ENCODE data around the gene ETV7.
A peak's percentile ranks its signal among the peaks of the same experiment; 100 is the strongest.
"Not testable (repeated sequence)": the region's sequence is repeated elsewhere in the genome, so short reads cannot be mapped to it uniquely, and the experiment has no call there.

The ETV7 gene

GRCh38 chr6:36387440-36388303 is at the start of gene ETV7:
TSS of gene ETV7 (minus strand) at chr6:36387669. CDS start at chr6:36387541, 128 bp downstream.
- peak; percentile 59 to 76 for DNase-seq

- no peak for DNase-seq
Observed at GRCh38 chr6:36436466-36436865, 49.0 kb upstream of the ETV7 start.

DNA sequence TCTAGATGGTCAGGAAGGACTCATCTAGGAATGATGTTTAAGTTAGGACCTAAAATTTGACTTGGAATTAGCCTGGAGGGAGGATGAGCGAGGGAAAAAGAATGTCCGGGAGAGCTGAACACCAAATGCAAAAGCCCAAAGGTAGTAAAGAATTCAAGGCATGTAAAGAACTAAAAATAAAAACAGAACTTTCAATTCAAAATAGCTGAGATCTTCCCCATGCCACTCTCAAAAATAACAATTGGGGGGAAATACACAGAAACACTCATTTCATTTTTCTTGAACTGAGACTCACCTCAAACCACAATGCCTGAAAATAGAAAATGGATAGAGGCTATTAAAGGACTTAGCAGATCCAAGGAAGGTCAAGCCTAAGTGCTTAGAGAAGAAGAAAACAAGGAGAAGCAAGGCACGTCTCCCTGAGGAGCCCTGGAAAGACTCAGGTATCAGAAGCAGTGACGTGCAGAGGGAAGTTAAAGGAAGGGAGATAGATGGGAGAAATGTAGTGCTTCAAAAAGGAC is 44.7 kb upstream of the ETV7 start:
- no peak for DNase-seq

DNA sequence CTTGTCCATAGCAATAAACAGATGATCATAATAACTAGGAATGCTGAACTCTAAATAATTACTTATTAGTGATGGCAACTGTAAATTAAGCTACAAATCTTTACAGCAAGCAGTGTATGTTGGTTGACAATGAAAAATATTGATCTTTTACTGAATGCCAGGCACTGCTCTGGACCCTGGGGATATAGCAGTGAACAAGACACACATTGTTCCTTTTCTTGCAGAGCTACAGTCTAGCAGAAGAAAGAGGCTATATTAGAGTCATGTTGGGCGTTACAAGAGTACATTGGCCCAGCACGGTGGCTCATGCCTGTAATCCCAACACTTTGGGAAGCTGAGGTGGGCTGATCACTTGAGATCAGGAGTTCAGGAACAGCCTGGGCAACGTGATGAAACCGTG is 43.7 kb upstream of the ETV7 start:
- no peak for DNase-seq

DNA sequence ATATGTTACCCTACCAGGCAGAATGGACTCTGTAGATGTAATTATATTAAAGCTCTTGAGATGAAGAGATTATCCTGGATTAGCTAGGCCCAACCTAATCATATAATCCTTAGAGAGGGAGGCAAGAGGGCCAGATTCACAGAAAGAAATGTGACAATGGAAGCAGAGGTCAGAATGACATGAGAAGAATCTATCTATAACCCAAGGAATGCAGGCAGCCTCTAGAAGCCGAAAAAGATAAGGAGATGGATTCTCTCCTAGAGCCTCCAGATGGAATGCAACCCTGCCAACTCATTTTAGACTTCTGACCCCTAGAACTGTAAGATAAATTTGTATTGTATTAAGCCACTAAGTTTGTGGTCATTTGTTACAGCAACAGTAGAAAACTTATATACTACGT is 42.9 kb upstream of the ETV7 start:
- DNase-seq: no peak

DNA sequence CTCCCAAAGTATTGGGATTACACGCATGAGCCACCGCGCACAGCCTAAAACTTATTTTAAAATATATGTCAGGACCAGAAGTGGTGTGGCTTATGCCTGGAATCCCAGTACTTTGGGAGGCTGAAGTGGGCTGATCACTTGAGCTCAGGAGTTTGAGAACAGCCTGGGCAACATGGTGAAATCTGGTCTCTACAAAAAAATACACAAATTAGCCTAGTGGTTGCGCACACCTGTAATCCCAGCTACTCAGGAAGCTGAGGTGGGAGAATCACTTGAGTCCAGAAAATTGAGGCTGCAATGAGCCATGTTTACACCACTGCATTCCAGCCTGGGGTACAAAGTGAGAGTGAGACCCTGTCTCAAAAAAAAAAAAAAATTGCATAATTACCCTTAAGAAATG is 41.4 kb upstream of the ETV7 start:
- DNase-seq: no peak

DNA sequence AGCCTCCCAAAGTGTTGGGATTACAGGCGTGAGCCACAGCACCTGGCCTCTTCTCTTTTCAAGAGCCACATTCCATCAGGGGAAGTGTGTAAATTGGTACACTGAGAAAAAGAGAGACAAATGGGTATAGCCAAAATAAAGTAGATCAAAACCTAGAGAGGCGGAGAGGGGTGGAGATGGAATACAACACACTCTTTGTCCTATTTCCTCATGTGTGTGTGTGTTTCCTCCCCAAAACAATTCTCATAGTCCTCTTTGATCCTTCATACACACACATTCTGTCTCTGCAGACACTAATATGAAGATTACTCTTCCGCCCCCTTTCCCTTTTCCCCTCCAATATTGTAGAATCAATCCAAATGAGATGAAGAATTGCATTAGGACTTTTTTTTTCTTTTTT is 39.2 kb upstream of the ETV7 start:
- DNase-seq: no peak

DNA sequence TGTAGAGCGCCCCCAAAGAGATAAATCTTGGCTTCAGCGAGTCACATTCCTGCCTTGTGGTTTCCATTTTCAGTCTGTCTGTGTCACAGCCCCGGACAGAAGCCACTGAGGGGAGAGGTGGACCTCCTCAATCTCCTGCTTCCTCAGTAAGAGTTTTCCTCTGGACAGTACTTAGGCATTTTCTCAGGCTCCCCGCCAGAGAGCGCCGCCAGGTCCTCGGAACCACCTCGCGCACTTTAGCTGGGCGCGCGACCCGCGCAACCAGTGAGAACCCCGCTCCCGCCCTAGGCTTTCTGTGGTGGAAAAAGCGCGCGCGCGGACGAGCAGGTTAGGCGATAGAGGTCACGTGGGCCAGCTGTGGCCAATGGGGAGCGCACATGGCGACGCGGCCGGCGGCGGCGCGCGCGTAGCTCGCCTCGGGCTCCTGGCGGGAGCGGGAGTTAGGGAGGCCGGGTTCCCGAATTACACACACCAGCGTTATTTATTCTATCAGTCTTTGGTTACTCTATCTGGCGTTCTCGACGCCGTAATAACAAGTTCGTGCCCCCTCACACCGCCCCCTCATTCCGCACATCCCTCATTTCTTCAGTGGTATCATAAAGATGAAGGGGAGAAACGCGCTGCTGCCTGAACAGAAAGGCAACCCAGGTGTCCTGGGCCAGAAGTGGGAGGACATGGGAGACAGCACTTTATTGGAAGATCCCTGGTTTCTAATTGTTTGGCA is 35.8 kb upstream of the ETV7 start:
- DNase-seq: peak; percentile 98

- DNase-seq: no peak
Observed at GRCh38 chr6:36422714-36423100, 35.2 kb upstream of the ETV7 start.

GRCh38 chr6:36419310-36419709 is 31.8 kb upstream of the ETV7 start:
- no peak for DNase-seq

- no peak for DNase-seq
Observed at GRCh38 chr6:36418558-36418957, 31.1 kb upstream of the ETV7 start.

DNA sequence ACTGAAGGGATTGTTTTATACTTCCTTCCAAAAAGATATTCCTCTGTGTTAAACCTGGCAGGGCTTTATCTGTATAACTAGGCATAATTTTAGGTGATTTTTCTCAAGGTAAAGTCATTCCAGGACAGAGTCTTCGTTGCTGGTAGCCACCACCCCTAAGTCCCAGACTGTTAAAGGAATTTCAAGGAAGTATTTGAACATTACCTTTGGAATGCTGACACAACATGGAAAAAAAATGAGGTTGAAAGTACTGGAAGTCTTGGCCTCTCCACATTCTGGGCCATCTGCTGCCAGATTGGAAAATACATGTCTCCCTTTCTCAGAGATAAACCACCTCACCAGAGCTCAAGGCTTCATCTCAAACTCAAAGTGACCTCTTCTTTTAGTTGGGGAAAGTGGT is 27.0 kb upstream of the ETV7 start:
- no peak for DNase-seq

GRCh38 chr6:36413489-36414480 is 26.3 kb upstream of the ETV7 start:
- no peak for DNase-seq

GRCh38 chr6:36409718-36410117 is 22.2 kb upstream of the ETV7 start:
- not testable (repeated sequence) for DNase-seq

- no peak for DNase-seq
Observed at GRCh38 chr6:36404164-36404563, 16.7 kb upstream of the ETV7 start.

- DNase-seq: no peak
Observed at GRCh38 chr6:36402481-36402880, 15.0 kb upstream of the ETV7 start.

DNA sequence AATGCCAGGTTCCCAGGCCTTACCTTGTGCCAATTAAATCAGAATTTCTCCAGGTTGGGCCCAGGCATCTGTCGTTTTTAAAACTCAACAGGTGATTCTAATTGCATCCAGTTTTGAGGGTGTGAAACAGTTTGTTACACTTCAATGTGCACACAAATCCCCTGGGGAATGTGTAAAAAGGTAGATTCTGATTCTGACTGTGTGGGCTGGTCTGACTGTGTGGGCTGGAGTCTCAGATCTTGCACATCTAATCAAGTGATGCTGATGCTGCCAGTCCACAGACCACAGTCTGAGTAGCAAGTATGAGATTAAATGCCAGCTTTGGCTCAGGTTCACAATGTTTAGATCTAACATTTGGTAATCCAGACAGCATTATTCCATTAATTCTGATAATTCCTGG is 12.5 kb upstream of the ETV7 start:
- no peak for DNase-seq

GRCh38 chr6:36392621-36393020 is 5.2 kb upstream of the ETV7 start:
- DNase-seq: no peak

GRCh38 chr6:36389353-36389752 is 1.9 kb upstream of the ETV7 start:
- no peak for DNase-seq

DNA sequence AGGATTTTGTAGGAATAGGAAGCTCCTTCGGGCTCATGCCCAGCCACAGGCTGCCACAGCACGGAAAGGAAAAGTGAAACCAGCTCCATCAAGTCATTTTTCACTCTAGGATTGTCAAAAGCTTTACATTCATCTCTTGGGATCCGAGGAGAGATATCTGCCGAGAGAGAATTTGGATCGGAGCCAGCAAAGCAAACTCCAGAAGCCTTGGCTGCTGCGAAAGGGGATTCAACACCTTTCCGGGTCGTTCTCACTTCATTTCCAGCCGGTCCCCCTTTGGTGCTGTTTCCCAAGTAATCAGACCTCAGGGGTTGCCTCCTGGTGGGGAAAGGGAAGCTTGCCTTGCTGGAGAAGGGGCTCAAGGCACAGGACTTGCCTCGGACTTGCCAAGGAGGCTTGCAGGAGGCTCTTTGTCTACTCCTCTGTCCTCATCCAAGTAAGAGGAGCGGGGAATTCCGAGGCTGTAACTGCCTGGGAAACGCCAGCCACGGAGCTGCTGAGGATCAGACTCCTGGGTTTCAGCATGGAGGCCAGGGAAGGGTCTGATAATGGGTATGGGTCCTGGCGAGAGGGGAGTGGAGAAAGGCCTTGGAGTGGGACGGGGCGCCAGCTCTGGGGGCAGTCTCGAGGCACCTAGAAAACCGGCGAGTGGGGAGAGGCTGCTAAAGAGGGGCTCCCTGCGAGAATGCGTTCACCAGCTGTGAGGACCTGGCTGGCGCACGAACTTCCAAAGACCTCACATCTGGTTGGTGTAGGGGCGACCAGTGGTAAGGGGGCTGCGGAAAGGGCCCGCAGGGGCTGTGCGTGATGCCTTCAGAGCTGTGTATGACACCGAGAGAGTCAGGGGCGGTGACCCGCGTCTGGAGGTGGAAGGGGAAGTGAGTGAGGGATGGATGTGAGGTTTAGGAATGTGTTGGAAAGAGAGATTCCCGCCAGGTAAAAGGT is 702 bp downstream of the ETV7 start:
- peak in 1 of 2 donors; percentile 24 for DNase-seq

DNA sequence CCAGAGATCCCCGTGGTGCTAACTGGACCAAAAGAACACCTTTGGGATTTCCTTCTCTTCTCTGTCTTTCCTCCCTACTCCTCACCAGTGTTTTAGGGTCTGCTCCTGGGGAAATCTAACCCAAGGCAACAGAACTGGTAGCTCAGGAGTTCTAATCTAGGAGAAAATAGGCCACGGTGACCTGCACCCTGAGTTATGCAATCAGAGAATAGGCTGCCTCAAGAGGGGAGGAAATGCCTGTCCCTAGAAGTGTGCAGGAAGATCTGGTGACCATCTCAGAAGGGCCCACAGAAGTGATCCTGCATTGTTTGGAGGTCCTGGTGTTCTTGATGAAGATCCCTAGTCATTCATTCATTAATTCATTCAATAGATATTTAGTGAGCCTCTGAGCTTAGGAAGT is 3.4 kb downstream of the ETV7 start:
- DNase-seq: no peak

GRCh38 chr6:36383606-36384005 is 3.9 kb downstream of the ETV7 start:
- peak; percentile 16 to 54 for DNase-seq
